ENCODE results near the gene CCDC91. TPM values are rescaled to one million over a fixed set of nuclear protein-coding genes. Genes with fewer than 3 reads are reported as not detected.

The CCDC91 gene
- total and polyA plus RNA-seq, 9 of the 15 experiments (the other 6 are each of a cell fraction or from before 2014, with no cell fraction given), result 10.1 to 31.1 (median 26.3) TPM

- TF ChIP-seq, protein P1, sequence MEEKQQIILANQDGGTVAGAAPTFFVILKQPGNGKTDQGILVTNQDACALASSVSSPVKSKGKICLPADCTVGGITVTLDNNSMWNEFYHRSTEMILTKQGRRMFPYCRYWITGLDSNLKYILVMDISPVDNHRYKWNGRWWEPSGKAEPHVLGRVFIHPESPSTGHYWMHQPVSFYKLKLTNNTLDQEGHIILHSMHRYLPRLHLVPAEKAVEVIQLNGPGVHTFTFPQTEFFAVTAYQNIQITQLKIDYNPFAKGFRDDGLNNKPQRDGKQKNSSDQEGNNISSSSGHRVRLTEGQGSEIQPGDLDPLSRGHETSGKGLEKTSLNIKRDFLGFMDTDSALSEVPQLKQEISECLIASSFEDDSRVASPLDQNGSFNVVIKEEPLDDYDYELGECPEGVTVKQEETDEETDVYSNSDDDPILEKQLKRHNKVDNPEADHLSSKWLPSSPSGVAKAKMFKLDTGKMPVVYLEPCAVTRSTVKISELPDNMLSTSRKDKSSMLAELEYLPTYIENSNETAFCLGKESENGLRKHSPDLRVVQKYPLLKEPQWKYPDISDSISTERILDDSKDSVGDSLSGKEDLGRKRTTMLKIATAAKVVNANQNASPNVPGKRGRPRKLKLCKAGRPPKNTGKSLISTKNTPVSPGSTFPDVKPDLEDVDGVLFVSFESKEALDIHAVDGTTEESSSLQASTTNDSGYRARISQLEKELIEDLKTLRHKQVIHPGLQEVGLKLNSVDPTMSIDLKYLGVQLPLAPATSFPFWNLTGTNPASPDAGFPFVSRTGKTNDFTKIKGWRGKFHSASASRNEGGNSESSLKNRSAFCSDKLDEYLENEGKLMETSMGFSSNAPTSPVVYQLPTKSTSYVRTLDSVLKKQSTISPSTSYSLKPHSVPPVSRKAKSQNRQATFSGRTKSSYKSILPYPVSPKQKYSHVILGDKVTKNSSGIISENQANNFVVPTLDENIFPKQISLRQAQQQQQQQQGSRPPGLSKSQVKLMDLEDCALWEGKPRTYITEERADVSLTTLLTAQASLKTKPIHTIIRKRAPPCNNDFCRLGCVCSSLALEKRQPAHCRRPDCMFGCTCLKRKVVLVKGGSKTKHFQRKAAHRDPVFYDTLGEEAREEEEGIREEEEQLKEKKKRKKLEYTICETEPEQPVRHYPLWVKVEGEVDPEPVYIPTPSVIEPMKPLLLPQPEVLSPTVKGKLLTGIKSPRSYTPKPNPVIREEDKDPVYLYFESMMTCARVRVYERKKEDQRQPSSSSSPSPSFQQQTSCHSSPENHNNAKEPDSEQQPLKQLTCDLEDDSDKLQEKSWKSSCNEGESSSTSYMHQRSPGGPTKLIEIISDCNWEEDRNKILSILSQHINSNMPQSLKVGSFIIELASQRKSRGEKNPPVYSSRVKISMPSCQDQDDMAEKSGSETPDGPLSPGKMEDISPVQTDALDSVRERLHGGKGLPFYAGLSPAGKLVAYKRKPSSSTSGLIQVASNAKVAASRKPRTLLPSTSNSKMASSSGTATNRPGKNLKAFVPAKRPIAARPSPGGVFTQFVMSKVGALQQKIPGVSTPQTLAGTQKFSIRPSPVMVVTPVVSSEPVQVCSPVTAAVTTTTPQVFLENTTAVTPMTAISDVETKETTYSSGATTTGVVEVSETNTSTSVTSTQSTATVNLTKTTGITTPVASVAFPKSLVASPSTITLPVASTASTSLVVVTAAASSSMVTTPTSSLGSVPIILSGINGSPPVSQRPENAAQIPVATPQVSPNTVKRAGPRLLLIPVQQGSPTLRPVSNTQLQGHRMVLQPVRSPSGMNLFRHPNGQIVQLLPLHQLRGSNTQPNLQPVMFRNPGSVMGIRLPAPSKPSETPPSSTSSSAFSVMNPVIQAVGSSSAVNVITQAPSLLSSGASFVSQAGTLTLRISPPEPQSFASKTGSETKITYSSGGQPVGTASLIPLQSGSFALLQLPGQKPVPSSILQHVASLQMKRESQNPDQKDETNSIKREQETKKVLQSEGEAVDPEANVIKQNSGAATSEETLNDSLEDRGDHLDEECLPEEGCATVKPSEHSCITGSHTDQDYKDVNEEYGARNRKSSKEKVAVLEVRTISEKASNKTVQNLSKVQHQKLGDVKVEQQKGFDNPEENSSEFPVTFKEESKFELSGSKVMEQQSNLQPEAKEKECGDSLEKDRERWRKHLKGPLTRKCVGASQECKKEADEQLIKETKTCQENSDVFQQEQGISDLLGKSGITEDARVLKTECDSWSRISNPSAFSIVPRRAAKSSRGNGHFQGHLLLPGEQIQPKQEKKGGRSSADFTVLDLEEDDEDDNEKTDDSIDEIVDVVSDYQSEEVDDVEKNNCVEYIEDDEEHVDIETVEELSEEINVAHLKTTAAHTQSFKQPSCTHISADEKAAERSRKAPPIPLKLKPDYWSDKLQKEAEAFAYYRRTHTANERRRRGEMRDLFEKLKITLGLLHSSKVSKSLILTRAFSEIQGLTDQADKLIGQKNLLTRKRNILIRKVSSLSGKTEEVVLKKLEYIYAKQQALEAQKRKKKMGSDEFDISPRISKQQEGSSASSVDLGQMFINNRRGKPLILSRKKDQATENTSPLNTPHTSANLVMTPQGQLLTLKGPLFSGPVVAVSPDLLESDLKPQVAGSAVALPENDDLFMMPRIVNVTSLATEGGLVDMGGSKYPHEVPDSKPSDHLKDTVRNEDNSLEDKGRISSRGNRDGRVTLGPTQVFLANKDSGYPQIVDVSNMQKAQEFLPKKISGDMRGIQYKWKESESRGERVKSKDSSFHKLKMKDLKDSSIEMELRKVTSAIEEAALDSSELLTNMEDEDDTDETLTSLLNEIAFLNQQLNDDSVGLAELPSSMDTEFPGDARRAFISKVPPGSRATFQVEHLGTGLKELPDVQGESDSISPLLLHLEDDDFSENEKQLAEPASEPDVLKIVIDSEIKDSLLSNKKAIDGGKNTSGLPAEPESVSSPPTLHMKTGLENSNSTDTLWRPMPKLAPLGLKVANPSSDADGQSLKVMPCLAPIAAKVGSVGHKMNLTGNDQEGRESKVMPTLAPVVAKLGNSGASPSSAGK (IDR thresholded peaks at IDR 0.05), result no peak
- TF ChIP-seq KHSRP (IDR thresholded peaks at IDR 0.05) (no peak), JUND (IDR thresholded peaks at IDR 0.05; ENCODE audit: borderline replicate concordance, low read depth, low read length) (peak; percentile 55; the same call in 1 of the 2 replicates), JUND (tag; IDR thresholded peaks at IDR 0.05; ENCODE audit: borderline replicate concordance, low read depth, low read length) (peak; percentile 67; the same call in 2 of the 3 replicates), CXXC5 (CRISPR knock-in tag; IDR thresholded peaks at IDR 0.05) (no peak), C11orf30 (IDR thresholded peaks at IDR 0.05; ENCODE audit: low read depth) (no peak), MIER1 (IDR thresholded peaks at IDR 0.05; ENCODE audit: low read depth) (no peak), RBM25 (IDR thresholded peaks at IDR 0.05; ENCODE audit: low read depth, low read length, severe bottlenecking) (no peak), MECOM (CRISPR knock-in tag; IDR thresholded peaks at IDR 0.05) (no peak), XRCC3 (IDR thresholded peaks at IDR 0.05) (no peak), FOXJ2 (tag; IDR thresholded peaks at IDR 0.05) (peak; percentile 84), BCL6 (CRISPR knock-in tag; IDR thresholded peaks at IDR 0.05) (no peak), ZNF354B (CRISPR knock-in tag; IDR thresholded peaks at IDR 0.05) (no peak), ELK3 (CRISPR knock-in tag; IDR thresholded peaks at IDR 0.05) (no peak), ILF3 (IDR thresholded peaks at IDR 0.05; ENCODE audit: borderline replicate concordance) (no peak), CC2D1A (IDR thresholded peaks at IDR 0.05) (no peak)
Observed at GRCh38 chr12:28340261-28341045, 150.2 kb downstream of the CCDC91 start (continued).
